HG02588 (cell line): ENCODE results near the gene CCDC182.

ENCODE experiments used
- ATAC-seq: cut with Tn5 transposase; IDR thresholded peaks from one replicate; pipeline ENCODE4 v1.9.1; 2021; ENCODE audit warnings: mild to moderate bottlenecking, moderate library complexity; ENCODE audit not compliant: unreplicated experiment

Gene CCDC182

DNA sequence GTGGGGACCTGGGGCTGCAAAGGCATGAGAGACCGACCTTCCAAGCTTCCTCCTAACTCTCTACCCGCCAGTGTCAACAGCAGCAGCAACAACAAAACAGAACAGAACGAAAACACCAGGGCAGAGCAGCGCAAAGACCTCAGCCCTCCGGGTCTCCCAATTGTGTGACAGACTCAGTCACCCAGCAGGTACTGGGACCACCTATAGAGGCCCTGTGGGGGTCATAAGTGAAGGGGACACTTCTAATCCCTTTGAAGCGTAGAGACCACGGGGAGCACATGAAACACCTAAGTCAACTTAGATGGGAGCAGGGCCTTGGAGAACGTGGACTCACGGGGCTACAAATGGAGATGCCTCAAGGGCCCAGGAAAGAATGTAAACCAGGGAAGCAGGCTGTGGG lies 12.6 kb upstream of the CCDC182 start:
- ATAC-seq: no peak

DNA sequence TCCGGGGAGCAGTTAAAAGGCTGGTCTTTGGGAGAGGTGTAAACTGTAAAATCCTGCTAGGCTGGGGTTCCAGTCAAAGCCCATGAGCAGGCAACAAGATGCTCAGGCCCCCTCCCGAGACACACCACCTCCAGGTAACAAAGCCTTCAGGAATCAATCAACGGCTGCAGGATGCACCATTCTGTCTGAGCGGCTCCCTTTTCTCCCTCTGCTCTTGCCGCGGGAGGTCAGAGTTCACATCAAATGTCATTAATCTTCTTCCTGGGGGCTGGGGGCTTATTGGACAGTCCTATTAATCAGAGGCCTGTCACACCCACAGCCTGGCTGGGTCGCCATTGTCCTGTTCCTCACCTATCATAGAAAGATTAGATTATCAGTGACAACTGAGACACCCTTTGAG lies 11.9 kb upstream of the CCDC182 start:
- ATAC-seq: no peak

DNA sequence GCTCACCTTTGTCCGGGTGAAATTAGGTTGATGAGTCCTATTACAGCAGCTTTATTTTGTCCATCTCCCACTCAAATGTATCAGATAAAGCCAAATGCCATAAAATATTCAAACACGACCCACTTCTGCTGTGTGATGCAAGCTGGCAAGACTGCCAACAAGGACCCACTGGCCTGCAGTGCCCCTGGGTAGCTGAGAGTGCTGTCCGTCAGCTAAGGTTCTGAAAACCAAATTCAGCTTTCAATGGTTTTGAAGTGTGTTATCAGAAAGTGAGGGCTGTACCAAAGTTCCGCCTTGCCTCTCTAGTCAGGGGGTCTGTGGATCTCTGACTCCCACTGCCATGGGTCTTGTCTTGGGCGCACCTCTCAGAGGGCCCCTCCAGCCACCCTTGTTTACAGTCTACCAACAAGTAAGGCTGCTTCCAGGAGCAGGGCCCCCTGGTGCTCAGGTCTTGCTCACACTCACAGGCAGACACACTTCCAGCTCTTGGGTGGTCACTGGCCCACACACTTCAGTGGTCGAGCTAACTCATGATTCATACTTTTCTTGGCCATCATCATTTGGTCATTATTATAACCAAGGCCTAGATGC lies 10.5 kb upstream of the CCDC182 start:
- ATAC-seq: no peak

DNA sequence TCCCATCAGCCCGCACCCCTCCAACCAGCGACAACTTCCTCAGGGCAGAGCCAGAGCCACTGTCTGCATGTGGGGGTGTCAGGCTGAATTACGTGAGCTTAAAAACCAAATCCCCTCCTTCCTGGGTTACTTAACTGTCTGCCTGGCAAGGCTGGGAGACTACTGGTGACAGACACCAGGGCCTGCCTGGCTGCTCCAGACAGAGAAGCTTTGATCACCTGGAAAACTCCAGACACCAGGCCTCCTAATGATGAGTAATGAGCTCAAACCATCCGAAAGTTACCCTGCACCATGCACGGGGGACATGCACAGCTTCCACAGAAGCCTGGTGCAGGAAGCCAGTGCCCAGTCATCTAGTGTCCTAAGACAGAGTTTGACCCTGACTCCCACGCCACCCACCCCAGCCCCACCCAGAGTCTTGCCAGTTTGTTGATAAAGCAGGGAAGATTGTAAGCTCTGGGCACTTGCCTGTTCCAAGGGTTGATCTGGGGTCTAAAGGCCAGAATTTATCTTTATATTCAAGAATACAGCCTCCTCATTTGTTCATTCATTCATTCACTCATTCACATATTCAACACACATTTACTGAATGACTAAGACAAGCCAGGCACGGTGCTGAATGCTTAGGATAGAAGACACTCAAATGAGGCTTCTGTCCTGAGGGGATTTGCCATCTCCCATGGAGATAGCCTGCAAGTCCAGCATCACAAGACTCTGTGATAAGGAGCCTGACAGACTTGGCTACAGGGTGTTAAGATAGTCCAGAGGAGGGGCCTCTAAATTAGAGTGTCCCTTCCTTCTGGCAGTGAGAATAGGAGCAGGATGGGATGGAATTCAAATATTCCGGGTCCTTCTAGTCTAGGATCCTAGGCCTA lies 7.2 kb upstream of the CCDC182 start:
- no peak for ATAC-seq

DNA sequence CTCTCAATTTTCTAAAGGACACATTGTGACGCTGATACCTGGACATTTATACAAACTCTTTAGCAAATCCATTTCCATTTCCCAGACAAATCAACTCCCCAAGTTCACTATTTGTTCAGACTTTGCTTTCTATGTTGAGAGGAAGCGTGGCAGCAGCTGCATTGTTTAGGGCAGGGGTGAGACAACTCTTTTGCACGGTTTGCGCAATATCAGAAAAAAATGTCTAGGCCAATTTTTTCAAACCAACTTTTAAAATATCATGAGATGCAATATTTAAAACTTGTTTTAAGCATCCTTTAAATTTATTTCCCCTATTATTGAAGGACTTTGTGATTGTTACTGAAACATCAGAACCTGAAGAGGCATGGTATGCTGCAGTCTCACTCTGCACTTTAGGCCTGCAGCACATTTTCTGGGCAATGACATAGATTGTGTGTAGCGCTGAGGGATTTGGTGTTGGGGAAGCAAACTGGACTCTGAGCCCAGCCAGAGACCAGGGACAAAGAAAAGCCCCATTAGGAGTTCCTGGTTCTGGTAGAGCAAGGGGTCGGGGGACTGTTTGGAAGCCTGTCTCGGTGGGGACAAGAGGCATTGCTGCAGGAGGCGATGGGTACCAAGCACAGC lies 6.4 kb upstream of the CCDC182 start:
- no peak for ATAC-seq

DNA sequence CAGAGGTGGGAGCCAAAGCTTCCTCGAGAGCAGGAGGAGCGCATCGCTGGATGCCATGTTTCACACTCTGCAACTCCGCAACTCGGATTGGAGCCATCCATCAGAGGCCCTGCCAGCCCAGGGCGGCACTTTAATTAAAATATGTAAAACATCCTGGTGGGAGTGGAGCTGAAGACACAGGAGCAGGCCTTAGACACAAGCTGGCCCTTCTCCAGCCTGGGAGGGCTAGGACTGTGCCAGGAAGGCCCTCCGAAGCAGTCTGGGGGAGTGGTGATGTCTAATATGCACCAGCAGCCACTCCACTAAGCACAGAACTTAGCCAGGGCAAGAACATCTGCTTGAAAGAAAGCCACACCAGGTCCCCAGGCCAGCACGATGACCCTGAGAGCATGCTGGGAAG lies 5.8 kb upstream of the CCDC182 start:
- no peak for ATAC-seq

DNA sequence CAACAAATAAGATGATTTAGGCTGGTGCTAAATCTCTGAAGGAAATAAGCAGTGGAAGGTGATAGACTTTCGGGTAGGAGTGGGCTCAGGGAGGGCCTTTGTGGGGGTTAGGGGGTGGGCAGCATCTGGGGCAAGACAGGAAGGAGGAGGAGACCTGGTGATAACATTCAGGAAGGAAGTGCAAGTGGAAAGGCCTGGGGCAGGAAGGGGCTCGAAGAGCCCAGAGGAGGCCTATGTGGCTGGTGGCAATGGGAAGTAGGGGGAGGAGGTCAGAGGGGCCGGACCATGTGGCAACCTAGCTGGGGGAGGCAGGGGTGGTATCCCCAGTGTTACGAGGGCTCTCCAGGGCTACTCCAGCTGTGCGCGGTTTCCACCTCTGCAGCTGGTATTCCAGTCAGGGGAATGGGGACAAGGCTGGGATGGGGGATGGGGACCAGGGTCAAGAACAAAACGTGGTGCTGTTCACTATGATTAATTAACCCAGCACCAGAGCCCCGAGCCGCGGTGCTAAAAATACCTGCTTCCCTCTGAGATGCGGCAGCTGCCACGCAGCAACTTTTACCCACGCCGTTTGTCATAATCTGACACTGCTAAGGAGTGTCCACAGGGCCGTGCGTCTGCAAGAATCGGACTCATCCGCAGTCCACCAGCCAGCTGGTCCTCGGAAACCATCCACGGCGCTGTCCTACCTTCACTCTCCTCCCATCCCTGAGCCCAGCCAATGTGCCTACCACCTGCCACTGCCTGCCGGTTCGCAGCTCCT lies 5.2 kb upstream of the CCDC182 start:
- no peak for ATAC-seq

DNA sequence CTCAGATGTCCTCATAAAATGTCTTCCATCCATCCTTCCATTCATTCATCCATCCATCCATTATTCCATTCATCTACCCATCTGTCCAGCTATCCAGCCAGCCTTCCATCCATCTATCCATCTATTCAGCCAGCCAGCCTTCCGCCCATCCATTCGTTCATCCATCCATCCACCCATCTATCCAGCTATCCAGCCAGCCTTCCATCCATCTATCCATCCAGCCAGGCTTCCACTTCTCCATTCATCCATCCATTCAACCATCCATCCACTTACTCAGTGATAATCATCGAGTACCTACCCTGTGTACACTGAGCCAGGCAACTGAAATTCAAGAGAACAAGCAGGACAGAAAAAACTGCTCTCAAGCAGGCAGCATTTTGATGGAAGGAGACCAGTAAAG lies 4.6 kb upstream of the CCDC182 start:
- ATAC-seq: no peak

DNA sequence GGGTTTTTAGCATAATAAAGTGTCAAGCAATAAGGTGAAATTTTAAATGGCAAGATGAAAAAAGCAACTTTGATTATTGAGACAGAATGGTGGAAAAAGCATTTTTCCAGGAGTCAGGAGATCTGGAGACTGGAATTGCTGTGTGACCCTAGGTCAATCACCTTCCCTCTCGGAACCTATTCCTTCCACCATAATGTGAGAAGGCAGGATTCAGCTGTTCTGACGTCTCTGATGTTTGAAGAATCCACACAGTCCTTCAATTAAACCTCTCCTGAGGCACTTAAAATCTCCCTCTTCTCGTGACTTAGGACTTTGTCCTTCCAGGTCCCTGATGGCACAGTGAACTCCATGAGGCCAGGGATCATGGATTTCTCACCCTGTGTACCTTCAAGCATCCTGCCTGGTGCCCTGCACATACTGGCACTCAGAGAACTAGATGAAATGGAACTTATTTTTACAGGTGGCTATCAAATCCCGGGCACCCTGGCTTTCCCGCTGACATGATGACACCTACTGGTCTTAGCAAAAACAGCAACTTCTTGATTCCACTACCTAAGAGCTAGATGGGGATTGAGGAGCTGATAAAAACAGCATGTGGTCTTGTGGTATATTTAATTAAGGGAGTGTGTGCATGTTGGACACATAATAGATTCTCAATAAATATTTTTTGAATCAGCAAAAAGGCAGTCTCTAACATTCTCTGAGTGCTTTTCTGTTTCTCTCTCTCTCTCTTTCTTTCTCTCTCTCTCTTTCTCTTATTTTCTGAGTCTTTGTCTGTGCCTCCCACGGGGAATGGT lies 2.3 kb upstream of the CCDC182 start:
- no peak for ATAC-seq

DNA sequence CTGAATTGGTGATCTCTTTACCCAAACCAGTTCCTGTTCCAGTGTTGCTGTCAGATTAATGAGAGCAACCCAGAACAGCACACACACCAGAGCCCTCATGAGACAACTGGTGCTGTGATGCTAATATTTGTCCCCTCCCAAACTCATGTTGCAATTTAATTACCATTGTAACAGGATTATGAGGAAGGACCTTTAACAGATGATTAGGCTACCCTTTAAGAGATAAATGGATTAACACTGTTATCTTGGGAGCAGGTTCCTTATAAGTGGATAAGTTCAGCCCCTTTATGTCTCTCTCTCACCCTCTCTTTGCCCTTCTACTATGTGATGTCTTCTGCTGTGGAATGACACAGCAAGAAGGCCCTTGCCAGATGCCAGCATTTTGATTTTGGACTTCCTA lies 1.1 kb upstream of the CCDC182 start:
- ATAC-seq: no peak

DNA sequence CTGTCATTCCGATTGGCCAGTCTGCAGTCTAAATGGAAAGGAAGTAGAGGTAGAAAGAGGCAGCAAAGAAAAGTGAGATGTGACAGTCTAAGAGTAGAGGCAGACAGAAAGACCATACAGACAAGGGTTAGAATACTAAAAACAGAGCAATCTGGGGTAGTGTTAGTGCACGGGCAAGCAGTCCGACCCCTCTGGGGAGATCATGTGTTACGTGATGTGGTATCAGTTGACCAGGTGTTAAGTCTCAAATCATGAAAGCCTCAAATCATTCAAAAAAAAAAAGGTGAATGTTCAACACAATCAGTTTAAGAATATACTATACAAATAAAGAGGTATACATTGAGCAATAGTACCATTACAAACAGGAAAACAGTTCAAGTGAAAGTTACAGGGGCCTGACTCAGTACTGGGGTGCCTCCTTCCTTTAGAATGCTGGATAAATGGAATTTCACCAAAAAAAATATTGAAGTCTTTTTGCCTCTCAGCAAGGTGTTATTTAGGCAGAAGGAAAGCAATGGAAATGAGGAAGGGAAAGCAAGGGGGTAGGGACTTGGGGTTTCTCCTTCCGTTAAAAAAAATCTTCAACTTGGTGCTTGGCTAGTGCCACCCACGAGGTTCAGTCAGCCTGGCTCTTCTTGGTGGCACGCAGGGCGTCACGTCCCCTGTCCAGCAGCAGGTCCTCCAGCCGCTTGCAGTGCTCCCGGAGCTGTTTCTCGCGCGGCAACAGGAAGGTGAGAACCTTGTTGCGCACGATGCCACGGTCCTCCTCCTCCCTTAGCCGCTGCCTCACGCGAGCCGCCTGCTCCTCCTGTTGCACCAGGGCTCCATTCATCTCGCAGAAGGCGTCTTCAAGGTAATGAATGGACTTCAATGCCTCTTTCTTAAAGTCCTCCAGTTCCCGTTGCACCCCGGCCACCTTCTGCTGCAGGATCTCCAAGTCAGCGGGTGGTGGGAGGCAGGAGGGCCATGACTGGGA lies 616 bp downstream of the CCDC182 start:
- no peak for ATAC-seq

DNA sequence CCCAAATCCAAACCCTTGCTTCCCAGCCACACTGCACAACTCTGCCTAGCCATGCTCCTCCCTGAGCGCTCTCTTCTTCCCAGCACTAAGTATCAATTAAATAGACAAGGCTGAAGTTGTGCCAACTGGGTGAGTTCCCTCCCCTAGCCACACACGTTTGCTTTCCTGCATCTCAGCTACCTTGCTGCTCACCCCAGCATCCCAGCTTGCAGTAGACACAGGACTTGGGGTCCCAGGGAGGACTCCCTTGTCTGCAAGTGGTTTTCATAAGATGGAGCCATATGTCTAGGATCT lies 4.9 kb downstream of the CCDC182 start:
- ATAC-seq: no peak

DNA sequence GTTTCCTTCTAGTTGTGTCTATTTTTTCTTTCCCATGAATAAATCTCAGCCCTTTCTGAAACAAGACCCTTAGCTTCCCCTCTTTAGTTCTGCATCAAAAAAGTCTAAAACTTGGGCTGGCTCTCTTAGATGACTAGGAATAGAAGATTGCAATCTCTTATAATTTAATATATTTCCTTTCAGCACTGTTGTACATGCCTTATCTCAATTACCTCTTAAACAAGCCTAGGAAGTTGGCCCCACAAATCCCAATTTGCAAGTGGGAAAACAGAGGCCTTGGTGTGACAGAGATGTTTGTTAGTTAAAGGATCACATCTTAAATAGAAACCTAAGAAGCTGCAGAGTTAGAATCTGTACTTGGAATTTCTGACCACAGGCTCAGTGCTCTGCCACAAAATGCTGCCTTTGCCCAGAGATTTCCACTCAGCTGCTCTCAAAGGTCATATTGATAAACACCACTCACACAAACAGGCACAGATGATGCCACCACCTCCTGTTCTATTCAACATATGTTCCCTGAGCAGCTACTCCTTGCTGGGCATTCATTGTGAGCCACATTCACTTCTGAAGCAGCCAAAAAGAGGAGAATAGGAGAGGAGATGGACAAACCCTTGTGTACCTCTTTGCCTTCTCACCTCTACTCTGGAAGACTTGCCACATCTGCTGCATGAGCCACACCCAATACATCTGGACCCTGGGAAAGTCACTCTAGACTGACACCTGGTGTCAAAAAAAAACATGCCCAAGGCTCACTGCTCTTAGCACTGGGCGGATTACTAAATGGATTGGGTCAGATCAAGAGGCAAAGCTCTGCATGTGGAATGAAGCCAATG lies 5.5 kb downstream of the CCDC182 start:
- ATAC-seq: no peak

DNA sequence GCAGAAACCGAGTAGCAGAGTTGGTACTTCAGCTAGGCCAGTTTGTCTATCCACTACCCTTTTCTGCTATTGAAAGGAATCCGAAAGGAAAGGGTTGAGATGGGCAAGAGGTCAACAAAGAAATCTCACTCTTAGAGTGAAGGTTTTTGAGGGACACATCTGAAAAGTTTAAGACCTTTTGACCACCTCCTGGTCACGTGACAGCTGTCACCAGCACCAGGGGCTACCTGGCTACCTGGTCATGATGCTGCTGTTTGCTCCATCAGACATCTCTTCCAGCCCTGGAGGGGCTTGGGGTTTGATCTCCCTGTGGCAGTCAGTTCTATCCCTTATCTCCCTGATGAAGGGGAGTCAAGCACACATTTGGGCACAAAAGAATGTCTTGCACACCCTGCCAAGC lies 7.6 kb downstream of the CCDC182 start:
- no peak for ATAC-seq

DNA sequence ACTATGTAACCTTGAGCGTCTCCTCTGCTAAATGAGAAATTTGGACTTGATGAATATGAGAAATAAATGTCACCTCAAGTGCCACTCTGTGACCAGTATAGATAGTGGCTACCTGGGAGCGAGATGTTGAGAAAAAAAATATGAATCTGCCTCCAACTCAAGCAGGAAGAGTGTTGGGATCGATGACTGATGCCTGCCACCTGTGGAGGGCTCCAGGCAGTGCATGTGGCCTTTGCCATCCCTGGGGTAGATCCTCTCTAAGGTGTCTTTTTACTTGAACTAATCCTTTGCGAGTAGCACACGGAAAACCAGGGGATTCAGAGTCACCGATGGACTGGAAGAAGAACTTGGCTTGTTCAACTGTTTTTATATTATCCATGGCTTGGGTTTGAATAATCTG lies 9.4 kb downstream of the CCDC182 start:
- ATAC-seq: no peak

DNA sequence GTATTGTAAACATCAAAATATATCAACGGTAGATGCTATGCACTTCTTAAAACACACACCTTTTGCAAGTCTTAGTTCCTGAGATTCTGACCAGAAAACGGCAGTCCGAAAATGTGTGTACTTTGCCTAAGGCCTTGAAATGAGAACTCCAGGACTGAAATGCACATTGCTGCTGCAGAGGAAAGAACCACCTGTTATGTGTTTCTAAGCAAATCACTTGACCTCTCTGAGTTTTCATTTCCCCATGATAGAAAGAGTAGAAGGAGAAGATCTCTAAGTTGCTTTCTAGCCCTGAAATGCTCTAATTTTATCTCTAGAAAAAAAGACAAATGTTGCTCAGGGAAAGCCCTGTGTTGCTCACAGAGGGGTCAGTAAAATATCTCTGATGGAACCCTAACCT lies 9.9 kb downstream of the CCDC182 start:
- ATAC-seq: no peak

DNA sequence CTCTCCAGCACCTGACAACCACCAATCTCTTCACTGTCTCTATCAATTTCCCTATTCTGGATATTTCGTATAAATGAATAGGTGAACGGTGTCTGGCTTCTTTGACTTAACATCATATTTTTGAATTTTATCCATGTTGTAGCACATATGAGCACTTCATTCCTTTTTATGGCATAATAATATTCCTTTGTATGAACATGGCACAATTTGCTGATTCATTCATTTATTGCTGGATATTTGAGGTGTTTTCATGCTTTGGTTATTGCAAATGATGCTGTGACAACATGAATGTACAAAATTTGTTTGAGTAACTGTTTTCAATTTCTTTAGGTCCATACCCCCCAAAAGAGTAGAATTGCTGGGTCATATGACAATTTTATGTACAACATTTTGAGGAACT lies 12.0 kb downstream of the CCDC182 start:
- ATAC-seq: no peak

DNA sequence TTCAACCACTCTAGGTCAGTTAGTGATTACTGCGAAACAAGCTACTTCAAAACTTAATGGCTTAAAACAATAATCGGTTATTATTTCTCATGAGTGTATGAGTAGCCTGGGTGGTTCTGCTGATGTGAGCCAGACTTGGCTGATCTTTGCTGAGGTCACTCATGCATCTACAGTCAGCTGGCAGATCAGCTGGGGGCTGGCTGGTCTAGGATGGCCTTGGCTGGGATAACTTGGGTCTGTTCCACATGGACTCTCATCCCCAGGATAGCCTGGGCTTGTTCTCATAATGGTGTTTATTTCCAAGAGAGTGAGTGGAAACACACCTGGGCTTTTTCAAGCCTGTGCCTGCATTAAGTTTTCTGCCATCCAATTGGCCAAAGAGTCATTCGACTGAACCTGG lies 13.0 kb downstream of the CCDC182 start:
- ATAC-seq: no peak
